ENCODE results near the gene TACR1. TPM values are rescaled to one million over a fixed set of nuclear protein-coding genes. Genes with fewer than 3 reads are reported as not detected.

TACR1 gene
- polyA plus RNA-seq, 1 of the 3 experiments (the other 2 are of a cell fraction) = under 0.01 TPM

- TF ChIP-seq CTCF (IDR thresholded peaks at IDR 0.05) (no peak), ELF1 (IDR thresholded peaks at IDR 0.05) (no peak), FOXM1 (IDR thresholded peaks at IDR 0.05; ENCODE audit: low read depth) (no peak), EP300 (IDR thresholded peaks at IDR 0.05; ENCODE audit: borderline replicate concordance in 1 of 2, low read depth in 1 of 2, low read length in 1 of 2) (no peak), EZH2phosphoT487 (IDR thresholded peaks at IDR 0.05; ENCODE audit: borderline replicate concordance, low read depth) (no peak), MAX (IDR thresholded peaks at IDR 0.05; ENCODE audit: low read depth) (no peak), IRF3 (IDR thresholded peaks at IDR 0.05; ENCODE audit: low read depth, low read length) (no peak), MEF2A (IDR thresholded peaks at IDR 0.05; ENCODE audit: borderline replicate concordance, low read depth) (no peak)
These were observed 158.1 kb downstream of the TACR1 start (continued) for GRCh38 chr2:75041226-75041625.

GRCh38 chr2:75035444-75036353, 163.6 kb downstream of the TACR1 start:
- no peak overlapping the region for H2AFZ ChIP-seq (ENCODE audit: low read depth)
- H3F3A ChIP-seq (replicated peaks; ENCODE audit: insufficient read depth) = no peaks in the 10 kb centered on the region
- ChIA-PET CTCF (no interaction called here), POLR2A (no interaction called here)
- H3K4me3 ChIP-seq (ENCODE audit: low read depth in 2 of 2, low read length in 1 of 2) = no peak overlapping the region
- TF ChIP-seq FOXJ3 (CRISPR knock-in tag; IDR thresholded peaks at IDR 0.05) (no peak), CHD2 (IDR thresholded peaks at IDR 0.05; ENCODE audit: low read length, partially characterized antibody) (no peak)
- no peaks in the 10 kb centered on the region; the same call in 1 of the 2 replicates for H3K27me3 ChIP-seq (ENCODE audit: insufficient read depth)
- H3K36me3 ChIP-seq (replicated peaks in 1 of 2; ENCODE audit: control insufficient read depth in 1 of 2, insufficient read depth in 2 of 2, low read length in 1 of 2) = no peaks in the 10 kb centered on the region
- H3K9me3 ChIP-seq = no peaks in the 10 kb centered on the region
- no peaks in the 10 kb centered on the region; the same call in 1 of the 2 replicates for H3K9me2 ChIP-seq
- DNase-seq = no peak
- no peaks in the 10 kb centered on the region for H3K4me1 ChIP-seq (ENCODE audit: control insufficient read depth in 1 of 2, insufficient read depth in 2 of 2, low read depth in 1 of 2, low read length in 1 of 2)
- 86% methylated on average over 3 of the region's 3 CpGs for WGBS (ENCODE audit: low lambda C conversion rate)
- no peak overlapping the region for H3K4me2 ChIP-seq
- H4K20me1 ChIP-seq (ENCODE audit: insufficient read depth) = no peaks in the 10 kb centered on the region
- no peaks in the 10 kb centered on the region for H3K79me2 ChIP-seq (ENCODE audit: insufficient read depth)
- no peak overlapping the region for H3K9ac ChIP-seq
- H3K27ac ChIP-seq (ENCODE audit: low read depth in 2 of 2, low read length in 1 of 2) = no peak overlapping the region

GRCh38 chr2:75033516-75033915, 165.8 kb downstream of the TACR1 start:
- WGBS (ENCODE audit: low lambda C conversion rate) = 71% methylated on average over 2 of the region's 2 CpGs
- TF ChIP-seq NFIC (IDR thresholded peaks at IDR 0.05; ENCODE audit: borderline replicate concordance) (no peak), USF1 (IDR thresholded peaks at IDR 0.05; ENCODE audit: borderline replicate concordance, low read depth) (no peak), RXRA (IDR thresholded peaks at IDR 0.05; ENCODE audit: borderline replicate concordance, low read depth) (no peak), ZBTB33 (IDR thresholded peaks at IDR 0.05; ENCODE audit: borderline replicate concordance, low read depth) (no peak), RCOR1 (IDR thresholded peaks at IDR 0.05; ENCODE audit: low read length) (no peak), GATA2 (CRISPR knock-in tag; IDR thresholded peaks at IDR 0.05) (no peak)

More at GRCh38 chr2:75033516-75033915, 165.8 kb downstream of the TACR1 start:
- Histone ChIP-seq H3K4me1 (ENCODE audit: control insufficient read depth in 1 of 2, insufficient read depth in 2 of 2, low read depth in 1 of 2, low read length in 1 of 2) (no peaks in the 10 kb centered on the region), H3K27ac (ENCODE audit: low read depth in 2 of 2, low read length in 1 of 2) (no peak overlapping the region), H3K9ac (no peak overlapping the region), H3K9me2 (no peaks in the 10 kb centered on the region), H3K27me3 (ENCODE audit: insufficient read depth) (no peaks in the 10 kb centered on the region; the same call in 1 of the 2 replicates), H3K9me3 (no peaks in the 10 kb centered on the region), H3K4me3 (ENCODE audit: low read depth in 2 of 2, low read length in 1 of 2) (no peak overlapping the region), H3K36me3 (replicated peaks in 1 of 2; ENCODE audit: control insufficient read depth in 1 of 2, insufficient read depth in 2 of 2, low read length in 1 of 2) (no peaks in the 10 kb centered on the region), H3K4me2 (no peak overlapping the region), H3F3A (replicated peaks; ENCODE audit: insufficient read depth) (no peaks in the 10 kb centered on the region), H4K20me1 (ENCODE audit: insufficient read depth) (no peaks in the 10 kb centered on the region), H3K79me2 (ENCODE audit: insufficient read depth) (no peaks in the 10 kb centered on the region), H2AFZ (ENCODE audit: low read depth) (no peak overlapping the region)
- CTCF ChIA-PET = interaction anchor here (1.4 kb wide), 1 partner anchor 19 kb away, joined by 4 read pairs; no protein-coding TSS in a partner anchor
- POLR2A ChIA-PET = no interaction called here
- no peak for DNase-seq
